ENCODE results near the gene OGDHL.
"Not testable (repeated sequence)": the region's sequence is repeated elsewhere in the genome, so short reads cannot be mapped to it uniquely, and the experiment has no call there.

The OGDHL gene

GRCh38 chr10:49756641-49757040, 5.5 kb downstream of the OGDHL start:
- DNase-seq: no peak

- no peak for DNase-seq
Measured at GRCh38 chr10:49756031-49756430, 6.1 kb downstream of the OGDHL start.

GRCh38 chr10:49754951-49755350, 7.2 kb downstream of the OGDHL start:
- DNase-seq: not testable (repeated sequence)

- DNase-seq: no peak
Measured at GRCh38 chr10:49752584-49752983, 9.5 kb downstream of the OGDHL start.

GRCh38 chr10:49751636-49752510, 10.2 kb downstream of the OGDHL start:
- no peak for DNase-seq

- no peak for DNase-seq
Measured at GRCh38 chr10:49751216-49751615, 10.9 kb downstream of the OGDHL start.

GRCh38 chr10:49750546-49750945, 11.6 kb downstream of the OGDHL start:
- no peak for DNase-seq

GRCh38 chr10:49749556-49750491, 12.3 kb downstream of the OGDHL start:
- no peak for DNase-seq

GRCh38 chr10:49749144-49749543, 13.0 kb downstream of the OGDHL start:
- DNase-seq: no peak

- DNase-seq: no peak
Measured at GRCh38 chr10:49748006-49748405, 14.1 kb downstream of the OGDHL start.

- no peak for DNase-seq
Measured at GRCh38 chr10:49747303-49747646, 14.8 kb downstream of the OGDHL start.

- DNase-seq: no peak
Measured at GRCh38 chr10:49746626-49747302, 15.4 kb downstream of the OGDHL start.

GRCh38 chr10:49745756-49746155, 16.4 kb downstream of the OGDHL start:
- no peak for DNase-seq

- DNase-seq: no peak
Measured at GRCh38 chr10:49744924-49745605, 17.1 kb downstream of the OGDHL start.

- DNase-seq: no peak
Measured at GRCh38 chr10:49744091-49744685, 17.9 kb downstream of the OGDHL start.

- DNase-seq: no peak
Measured at GRCh38 chr10:49743464-49744075, 18.6 kb downstream of the OGDHL start.

- DNase-seq: no peak
Measured at GRCh38 chr10:49742683-49743463, 19.2 kb downstream of the OGDHL start.

- DNase-seq: no peak
Measured at GRCh38 chr10:49741108-49741995, 20.8 kb downstream of the OGDHL start.
